Measurements from ENCODE around the gene VPS4B. TPM values are rescaled to one million over a fixed set of nuclear protein-coding genes. Genes with fewer than 3 reads are reported as not detected.
A peak's percentile ranks its signal among the peaks of the same experiment; 100 is the strongest.

Gene VPS4B
- total RNA-seq, 1 experiment from 2014 or later, result 67.8 TPM

GRCh38 chr18:63339920-63340484 lies 82.3 kb downstream of the VPS4B start:
- Mint-ChIP-seq H3K27me3 (ENCODE audit: insufficient read depth, unreplicated experiment) (no peaks in the 10 kb centered on the region), H3K36me3 (ENCODE audit: insufficient read depth, unreplicated experiment) (peaks cover 98% of the 10 kb centered on the region), H3K9me3 (ENCODE audit: unreplicated experiment) (no peaks in the 10 kb centered on the region), H3K4me3 (ENCODE audit: unreplicated experiment) (no peak overlapping the region), H3K27ac (ENCODE audit: low read depth, unreplicated experiment) (no peak overlapping the region), H3K4me1 (ENCODE audit: insufficient read depth, unreplicated experiment) (peaks cover 21% of the 10 kb centered on the region)
- ChIA-PET CTCF (interaction anchor here (0.7 to 3.8 kb wide), 6 partner anchors 10 to 300 kb away, joined by 3 to 16 read pairs (median 3); no protein-coding TSS in a partner anchor), POLR2A (interaction anchor here (0.9 to 1.3 kb wide), 3 partner anchors 9 to 96 kb away, joined by 3 to 5 read pairs (median 3); partner anchors contain the start of gene VPS4B)
- intact Hi-C loops (cut with micrococcal nuclease), result loop anchor here (5.0 kb wide), 1 partner anchor 97 kb away; no protein-coding TSS in a partner anchor
- DNase-seq (ENCODE audit: unreplicated experiment), result peak; percentile 37
- TSS peak; percentile 11 for BruUV-seq (replicated peaks)
- peak; percentile 46 for TF ChIP-seq CTCF (IDR thresholded peaks at IDR 0.05; ENCODE audit: unreplicated experiment)

Other genes with a start within 250 kb of the VPS4B start
- gene BCL2, start 102.7 kb downstream of the VPS4B start, total RNA-seq (2022), result 3.0 and 5.7 TPM in 2 replicates
- gene KDSR, start 55.3 kb downstream of the VPS4B start, total RNA-seq (2022), result 97.4 and 108 TPM in 2 replicates
- gene SERPINB5, start 54.5 kb upstream of the VPS4B start, total RNA-seq (2022), result 254 and 330 TPM in 2 replicates
- gene SERPINB12, start 119.9 kb upstream of the VPS4B start, total RNA-seq (2022), result not detected in 2 replicates
- 0.49 TPM in 1 of 2 replicates, not detected in the other for gene SERPINB13, start 164.9 kb upstream of the VPS4B start, total RNA-seq (2022)
- not detected in 2 replicates for gene SERPINB4, start 221.8 kb upstream of the VPS4B start, total RNA-seq (2022)
- gene SERPINB3, start 239.4 kb upstream of the VPS4B start, total RNA-seq (2022), result 0.28 TPM in 1 of 2 replicates, not detected in the other

All from MCF 10A (cell line).